NCI-H524 (cell line): ENCODE measurements around the gene P3R3URF.

Experiments
- DNase-seq, 2 experiments: peaks; one replicate each; lab custom pipeline; 2025; lab: John Stamatoyannopoulos, UW

P3R3URF gene

DNA sequence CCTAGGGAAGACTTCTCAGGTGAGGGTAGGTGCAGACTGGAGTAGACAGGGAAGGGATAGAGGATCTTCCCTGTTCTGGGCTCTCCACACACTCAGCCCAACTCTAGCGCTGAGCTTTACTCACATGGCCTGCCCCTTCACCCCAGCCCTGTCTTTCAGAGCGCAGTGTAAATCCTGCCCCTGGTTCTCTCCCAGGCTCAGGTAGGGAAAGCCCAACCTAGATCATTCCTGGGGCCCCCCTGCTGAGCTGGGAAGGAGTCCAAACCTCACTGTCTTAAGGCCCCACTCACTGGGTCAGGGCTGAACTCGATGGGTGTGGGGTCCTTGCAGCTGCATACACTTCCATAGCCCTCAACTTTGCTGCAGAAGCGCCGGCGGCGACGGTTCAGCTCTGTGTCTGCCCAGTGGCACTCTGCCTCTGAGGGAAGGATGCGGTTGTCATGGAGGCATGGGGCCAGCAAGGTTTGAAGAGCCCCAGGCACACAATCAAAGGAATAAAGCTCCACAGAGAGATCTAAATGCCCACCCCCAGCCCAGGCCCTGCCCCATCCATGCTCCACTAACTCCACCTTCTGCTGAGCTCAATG is 17.8 kb upstream of the P3R3URF start:
- DNase-seq: no peak

DNA sequence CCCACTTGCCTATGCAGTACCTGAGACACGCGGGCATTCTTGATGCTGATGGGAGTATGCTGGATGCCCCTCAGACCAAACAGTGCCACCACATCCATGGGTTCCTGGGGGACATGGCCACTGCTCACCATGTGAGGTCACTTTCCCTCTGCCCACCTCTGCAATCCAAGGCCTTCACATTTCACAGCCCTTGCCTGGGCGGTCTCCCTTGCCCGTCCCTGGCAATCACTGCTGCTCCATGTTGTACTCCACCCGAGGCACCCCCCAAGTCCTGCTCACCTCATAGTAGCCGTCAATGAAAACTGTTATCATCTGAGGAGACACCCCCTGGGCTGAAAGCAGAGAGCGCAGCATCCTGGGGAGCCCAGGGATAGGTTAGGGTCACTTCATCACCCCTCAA is 17.0 kb upstream of the P3R3URF start:
- DNase-seq: no peak

DNA sequence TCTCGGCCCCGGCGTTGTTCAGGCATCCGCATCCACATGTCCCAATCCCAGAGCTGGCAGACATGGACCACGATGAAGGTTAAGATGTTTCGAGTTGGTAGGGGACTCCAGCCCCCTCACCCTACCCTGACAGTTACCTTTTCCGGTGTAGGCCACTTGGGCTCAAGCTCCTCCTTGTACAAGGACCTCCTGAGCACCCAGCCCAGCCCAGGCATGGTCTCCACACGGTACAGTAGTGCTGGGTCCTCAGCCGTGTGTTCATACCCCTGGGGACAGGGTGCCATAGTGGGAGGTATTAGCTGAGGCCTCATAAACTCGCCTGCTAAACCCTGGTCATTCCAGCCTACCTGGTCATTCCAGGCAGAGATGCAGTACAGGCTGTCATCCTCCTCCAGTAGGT is 15.9 kb upstream of the P3R3URF start:
- DNase-seq: no peak

DNA sequence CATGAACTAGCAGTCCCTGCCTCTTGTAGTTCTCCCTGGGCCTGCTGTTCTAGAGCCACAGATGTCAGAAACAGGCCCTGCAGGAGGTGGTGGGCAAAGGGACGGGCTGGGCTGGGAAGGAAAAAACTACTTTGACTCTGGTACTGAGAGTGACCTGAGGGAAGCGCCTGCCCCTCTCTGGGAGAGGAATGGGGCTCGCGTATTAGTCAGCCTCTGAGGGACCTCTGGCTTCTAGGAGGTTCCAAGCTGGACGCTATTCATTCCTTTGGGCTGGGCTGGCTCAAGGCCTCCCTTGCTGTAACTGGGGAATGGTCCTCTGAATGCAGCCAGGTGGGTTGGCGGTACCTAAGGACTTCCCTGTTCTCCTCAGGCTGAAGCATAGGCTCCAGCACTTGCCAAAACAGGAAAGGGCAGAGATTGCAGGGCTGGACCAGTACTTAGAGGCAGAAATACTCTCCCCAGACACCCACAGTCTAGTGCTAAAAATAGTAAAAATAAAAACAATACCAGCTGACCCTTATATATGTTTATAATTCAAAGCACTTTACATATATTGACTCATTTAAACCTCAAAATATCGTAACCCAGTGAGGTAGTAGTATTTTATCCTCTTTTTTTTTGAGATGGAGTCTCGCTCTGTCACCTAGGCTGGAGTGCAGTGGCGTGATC is 14.9 kb upstream of the P3R3URF start:
- DNase-seq: no peak

DNA sequence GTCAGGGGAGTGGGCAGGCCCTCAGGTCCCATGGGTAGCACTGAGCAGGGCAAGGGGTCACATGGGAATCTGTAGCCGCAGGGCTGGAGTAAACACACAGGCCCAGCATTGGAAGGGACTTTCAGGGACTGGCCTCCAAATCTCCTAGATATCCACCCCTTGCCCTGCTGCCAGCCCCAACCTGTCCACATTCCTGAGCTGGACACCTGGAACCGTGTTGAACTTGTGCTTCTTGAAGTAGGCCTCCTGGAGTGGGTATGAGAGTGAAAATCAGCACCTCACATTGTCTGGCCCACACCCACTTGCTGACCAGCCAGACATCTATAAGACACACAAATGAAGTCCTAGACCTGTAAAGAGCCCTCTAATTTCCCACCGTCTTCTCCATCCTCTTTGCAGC is 14.3 kb upstream of the P3R3URF start:
- DNase-seq: no peak

DNA sequence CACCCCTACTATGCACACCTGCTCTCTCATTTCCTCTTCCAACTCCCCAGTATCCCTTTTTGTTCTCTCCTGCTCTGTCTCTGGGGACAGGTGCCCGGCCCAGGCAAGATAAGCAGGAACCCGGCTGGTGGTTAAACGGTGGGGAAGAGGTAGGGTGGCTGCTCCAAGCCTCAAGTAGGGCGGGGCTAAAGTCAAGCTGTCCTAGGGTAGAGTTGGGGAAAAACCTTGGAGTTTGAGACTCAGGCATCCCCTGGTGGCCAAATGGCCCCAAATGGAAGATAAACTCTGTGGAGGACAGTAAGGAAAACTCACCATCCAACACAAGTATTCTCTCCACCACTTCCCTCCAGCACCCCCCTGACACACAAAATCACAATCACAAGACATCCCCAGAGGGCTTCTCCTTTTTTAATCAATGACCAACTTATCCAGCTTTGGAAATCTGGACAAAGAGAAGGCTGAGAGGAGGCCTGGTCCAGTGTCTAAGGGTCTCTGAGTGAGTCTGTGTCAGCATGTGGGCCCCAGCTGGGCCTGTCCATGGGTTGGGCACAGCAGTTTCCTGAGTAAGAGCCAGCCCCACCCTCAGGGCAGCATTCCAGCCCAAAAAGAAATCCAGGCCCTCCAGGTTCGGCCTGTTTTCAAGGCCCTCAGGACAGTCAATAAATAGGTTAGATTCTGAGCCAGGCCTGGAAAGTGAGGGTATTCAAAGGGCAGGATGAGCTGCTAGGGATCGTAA is 12.2 kb upstream of the P3R3URF start:
- no peak for DNase-seq

DNA sequence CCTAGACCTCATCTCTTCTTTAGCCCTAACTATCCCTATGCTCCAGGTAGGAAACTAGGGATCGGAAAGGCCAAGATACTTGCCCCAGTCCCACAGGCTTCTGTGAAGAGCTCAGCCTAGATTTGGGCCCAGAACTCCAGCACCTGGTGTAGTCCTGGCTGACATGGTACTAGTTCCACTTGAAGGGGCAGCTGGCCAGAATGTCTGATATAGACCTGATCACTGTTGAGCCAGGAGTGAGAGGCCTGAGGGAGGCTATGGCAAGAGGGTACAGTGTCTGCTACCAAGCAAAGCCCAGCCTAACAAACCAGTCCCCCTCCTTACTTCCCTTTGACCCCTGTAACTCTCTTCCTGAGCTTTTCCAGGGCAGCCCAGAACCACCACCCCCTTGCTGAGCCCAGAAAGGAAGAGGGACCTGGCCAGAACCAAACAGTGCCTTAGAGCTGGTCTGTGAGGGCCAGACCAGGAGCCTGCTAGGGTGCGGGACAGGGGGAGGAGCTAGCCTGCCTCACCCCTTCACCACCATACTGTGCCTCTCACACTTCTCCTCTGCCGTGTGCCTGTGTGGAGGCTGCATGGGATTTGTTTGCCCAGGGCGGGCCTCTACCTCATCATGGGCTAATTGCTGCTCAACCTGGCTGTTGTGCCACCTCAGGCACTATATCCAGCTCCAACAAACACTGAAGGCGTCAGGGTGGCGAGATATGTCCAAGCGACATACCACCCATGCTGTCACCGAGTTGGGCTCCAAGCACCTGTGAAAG is 11.0 kb upstream of the P3R3URF start:
- DNase-seq: no peak

DNA sequence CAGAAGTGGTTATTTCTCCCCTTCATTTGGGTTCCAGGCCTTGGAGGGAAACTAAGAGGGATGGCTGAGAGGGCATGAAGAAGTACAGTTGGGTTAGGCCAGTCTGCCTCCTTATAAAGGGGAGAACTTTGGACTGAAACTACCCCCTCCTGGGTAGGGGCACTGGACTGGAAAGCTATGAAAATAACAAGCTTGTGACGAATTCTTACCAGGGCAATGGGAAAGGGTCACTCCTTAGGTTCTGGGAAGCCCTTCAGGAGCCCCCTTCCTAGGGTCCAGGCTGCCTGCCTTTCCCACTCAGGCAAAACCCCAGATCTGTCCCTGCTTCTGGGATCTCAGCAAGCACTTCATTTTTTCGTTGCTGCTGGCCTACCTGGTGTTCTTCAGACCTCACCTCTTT is 9.8 kb upstream of the P3R3URF start:
- no peak for DNase-seq

DNA sequence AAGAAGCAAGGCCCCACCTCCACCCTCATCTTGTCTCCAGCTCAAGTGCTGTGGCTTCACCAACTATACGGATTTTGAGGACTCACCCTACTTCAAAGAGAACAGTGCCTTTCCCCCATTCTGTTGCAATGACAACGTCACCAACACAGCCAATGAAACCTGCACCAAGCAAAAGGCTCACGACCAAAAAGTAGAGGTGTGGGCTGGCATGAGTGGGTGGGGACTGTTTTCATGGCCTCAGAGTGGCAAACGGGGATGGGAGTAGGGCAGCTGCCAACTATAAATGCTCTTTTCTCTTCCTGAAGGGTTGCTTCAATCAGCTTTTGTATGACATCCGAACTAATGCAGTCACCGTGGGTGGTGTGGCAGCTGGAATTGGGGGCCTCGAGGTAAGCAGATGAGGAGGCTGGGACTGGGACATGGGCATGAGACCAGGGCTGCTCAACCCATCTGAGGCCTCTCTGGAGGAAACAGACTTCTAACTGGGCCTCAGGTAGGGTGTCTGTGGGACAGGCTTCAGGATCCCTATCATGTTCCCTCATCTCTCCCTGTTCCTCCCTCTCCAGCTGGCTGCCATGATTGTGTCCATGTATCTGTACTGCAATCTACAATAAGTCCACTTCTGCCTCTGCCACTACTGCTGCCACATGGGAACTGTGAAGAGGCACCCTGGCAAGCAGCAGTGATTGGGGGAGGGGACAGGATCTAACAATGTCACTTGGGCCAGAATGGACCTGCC is 8.8 kb upstream of the P3R3URF start:
- DNase-seq: no peak

DNA sequence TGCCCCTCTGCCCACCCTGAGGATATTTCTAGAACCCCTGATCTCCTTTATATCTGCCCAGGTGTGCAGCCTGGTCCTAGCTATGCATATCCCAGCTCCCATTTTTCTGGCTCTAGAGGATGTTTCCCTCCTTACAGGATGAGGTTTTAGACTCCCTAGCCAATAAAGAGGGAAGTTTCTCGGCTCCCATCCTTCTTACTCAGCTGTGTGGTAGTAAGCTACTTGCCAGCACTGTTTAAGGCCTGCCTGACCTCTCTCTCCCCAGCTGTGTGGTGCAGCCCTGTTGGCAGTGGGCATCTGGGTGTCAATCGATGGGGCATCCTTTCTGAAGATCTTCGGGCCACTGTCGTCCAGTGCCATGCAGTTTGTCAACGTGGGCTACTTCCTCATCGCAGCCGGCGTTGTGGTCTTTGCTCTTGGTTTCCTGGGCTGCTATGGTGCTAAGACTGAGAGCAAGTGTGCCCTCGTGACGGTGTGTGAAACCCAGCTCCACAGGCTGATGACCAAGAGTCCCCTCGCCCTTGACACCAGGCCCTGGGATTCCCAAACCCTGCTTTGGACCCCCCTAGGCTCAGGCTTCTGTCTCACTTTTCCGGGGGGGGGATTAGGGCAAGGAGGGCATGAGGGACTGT is 7.8 kb upstream of the P3R3URF start:
- DNase-seq: no peak

DNA sequence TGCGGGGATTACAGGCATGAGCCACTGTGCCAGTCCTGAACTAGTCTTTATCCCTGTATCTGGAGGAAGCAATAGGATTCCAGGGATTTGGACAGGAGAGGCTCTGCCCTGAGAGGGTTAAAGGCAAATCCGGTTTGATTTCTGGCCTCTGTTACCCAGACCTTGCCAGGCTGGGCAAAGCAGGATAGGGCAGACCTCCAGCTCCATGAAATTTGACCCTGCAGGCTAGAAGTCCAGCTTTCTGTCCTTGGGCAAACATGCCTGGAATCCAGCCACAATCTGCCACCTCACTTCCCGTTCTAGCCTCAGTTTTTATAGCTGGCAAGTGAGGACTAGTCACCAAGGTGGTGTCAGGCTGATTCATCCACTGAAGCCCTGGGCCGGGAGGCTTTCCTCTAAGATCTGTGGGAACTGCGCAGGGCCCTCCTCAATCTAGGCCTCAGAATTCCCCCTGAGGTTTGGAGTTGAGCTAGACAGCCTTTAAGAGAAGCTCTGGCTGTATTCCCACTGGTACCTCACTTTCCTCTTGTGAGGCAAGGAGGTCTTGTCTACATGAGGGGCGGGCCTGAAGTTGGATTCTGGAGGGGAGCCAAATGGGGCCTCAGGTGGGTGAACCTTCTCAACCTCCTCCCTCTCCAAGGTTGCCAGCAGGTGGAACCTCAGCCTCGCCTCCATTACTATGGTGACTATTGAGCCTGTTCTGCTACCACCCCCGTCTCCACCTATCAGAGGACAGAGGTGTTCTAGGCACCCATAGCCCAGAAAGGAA is 7.0 kb upstream of the P3R3URF start:
- no peak for DNase-seq

DNA sequence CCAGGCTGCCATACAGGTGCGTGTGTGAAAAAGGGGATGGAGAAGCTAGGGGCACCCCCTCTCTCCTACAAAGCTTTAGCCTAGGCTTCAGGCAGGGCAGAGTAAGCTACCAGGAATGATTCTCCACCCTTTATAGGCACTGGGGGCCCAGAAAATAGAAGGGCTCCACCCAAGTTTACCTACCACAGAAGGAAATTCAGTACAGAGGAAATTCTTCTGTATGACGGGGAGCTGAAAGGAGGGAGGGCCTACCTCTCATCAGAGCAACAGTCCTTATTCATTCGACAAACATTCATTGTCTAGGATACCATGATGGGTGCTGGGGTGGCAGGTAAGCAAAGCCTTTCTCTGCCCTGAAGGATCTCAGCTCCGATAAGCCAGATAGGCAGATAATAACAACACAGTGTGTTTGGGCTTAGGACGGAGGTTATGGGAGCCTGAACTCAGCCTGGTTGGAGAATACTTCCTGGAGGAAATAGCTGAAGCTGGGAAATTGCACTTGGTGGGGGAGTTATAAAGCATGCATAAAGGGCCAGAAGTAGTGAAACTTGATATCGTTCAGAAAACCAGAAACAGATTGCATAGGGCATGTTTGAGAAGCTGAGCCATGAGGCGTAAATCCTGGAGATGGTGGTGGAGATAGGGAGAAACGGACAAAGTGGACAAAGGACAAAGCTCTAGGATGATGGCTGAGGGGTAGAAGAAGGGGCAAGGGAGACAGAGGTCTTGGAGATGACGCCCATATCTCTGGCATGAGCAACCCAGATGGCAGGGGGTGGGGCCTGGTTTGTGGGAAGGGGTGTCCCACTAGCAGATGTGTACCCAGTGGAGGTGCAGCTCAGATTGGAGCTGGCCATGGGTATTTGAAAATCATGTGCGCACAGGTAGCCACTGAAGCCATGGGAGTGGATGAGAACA is 5.3 kb upstream of the P3R3URF start:
- DNase-seq: peak; percentile 25 to 56

DNA sequence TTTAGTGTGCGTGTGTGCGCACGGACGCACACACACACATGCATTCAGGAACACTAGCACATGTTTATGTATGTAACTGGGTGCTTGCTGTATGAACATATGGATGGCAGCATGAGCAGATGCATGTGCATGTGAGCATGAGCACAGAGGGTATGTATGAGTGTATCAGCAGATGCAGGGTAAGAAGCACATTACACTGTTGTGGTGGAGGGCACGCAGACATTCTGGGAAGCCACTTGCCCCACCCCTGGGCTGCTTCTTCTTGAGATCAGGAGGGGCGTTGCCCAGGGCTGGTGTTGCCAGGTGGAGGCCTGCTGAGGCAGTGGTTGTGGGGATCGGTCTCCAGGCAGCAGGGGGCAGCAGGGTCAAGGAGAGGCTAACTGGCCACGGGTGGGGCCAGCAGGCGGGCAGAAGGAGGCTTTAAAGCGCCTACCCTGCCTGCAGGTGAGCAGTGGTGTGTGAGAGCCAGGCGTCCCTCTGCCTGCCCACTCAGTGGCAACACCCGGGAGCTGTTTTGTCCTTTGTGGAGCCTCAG is 3.9 kb upstream of the P3R3URF start:
- DNase-seq: peak; percentile 40 to 87

DNA sequence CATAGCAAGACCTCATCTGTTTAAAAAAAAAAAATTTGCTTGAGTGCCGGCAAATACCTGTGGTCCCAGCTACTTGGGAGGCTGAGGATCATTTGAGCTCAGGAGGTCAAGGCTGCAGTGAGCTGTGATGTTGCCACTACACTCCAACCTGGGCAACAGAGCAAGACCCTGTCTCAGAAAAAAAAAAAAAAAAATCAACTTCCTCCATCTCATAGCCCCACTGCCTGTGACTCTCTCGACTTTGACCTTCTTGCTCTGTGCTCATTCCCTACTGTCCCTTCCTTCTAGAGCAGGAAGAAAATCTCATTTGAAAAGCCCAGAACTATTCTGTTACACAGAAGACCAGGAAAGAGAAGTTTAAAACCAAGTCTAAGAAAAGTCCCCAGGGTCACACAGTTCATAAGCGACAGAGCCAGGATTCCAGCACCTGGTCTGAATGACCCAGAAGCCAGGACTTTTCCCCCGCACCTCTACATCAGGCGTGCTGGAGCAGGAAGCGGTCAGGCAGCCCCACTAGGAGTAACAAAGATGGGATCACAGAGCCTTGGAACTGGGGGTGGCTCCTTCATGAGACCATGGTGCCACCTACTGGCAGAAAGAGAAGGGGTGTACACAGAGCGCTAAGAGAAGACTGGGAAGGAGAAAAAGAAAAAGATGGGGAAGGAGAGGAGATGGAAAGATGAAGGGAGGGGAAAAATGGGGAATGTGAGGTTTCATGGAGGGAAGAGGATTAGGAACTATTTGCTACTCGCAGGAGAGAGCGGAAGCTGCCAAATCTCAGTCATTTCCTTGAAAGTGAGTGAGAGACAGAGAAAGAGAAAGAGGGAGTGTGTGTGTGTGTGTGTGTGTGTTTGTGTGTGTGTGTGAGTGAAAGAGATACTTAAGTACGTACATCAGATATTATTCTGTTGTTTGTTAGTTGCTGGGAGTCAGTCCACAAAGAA is 3.1 kb upstream of the P3R3URF start:
- DNase-seq: peak; percentile 80 to 85

DNA sequence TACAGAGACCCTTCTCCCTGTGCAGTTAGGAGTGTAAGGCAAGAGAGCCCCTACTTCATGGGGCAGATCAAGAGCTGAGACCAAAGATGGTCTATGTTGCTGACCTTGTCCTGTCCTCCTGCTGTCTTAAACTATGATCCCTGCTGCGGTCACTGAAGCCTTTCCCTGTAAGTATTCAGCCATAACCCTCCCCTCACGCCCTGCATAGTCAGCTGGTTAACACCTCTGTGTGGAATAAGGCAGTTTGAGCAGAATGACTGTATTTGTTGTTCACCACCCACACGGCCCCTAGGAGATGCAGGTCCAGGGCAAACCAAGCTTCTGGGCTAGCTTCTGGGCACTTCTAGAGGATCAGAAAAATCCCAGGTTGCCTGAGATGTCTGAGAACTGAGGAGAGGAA is 1.0 kb downstream of the P3R3URF start:
- DNase-seq: no peak

DNA sequence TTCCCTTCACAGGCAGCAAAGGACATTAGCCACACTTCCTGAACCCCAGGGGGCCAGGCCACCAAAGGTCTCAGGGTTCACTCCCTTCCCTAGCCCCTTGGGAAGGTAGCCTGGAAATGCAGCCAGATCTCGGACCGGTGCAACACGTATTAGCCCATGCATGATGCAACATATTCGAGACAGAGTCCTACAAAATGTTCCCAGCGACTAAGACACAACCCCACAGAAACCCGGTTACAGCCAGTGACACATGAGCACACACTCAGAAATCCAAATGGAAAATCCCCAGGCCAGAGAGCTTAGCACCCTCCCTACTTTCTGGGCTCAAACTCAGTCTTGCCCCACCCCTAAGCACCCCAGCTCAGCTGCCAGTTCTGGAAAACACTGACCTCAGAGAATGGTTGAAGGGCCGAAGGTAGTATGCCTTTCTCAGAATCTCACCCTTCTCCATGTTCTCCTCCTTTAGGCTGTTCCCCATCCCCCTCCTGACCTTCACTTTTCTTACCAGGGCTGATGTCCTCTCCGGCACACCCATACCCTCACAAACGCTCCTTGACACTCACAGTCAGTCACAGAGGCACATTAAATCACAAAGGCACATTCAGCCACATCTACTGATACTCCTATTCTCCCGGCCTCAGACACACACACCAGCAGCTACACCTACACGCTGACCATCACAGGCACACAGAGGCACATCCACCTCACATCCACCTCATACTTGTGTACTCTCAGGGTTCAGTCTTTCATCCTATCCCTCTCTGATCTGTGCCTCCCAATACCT is 1.6 kb downstream of the P3R3URF start, which contains the start of gene TSPAN1:
Gene TSPAN1, plus strand, starts transcription at position 640 of the 784 bp plus-strand sequence. CDS start 6,021 bp downstream, outside the sequence.
- DNase-seq: no peak

DNA sequence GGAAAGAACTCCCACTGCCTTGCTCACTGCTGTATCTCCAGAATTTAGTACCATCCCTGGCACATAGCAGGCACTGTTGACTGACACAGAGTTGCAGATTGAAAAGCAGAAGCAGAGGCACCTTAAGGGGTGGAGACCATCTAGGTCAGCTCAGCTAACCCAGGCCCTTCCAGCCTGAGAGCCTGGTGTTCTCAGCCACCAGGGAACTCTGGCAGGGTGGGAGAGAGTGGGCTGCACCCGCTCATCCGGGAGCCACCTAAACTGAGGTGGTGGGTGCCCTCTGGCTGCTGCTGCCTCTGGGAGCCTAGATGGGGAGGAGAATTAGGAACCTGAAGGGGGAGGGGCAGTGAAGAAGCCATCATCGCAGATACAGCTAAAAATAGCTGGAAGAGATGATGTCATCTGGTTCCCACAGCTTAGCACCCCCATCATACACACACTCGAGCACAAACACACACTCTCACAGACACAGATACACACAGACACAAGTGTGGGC is 2.9 kb downstream of the P3R3URF start:
- DNase-seq: peak in 1 of 2 experiments; percentile 14
